ENCODE data around the gene CORO1C. TPM values are rescaled to one million over a fixed set of nuclear protein-coding genes. Genes with fewer than 3 reads are reported as not detected.
A peak's percentile ranks its signal among the peaks of the same experiment; 100 is the strongest.

CORO1C gene
- total RNA-seq, 2 experiments from 2014 or later: 30.9 to 35.7 TPM

DNA sequence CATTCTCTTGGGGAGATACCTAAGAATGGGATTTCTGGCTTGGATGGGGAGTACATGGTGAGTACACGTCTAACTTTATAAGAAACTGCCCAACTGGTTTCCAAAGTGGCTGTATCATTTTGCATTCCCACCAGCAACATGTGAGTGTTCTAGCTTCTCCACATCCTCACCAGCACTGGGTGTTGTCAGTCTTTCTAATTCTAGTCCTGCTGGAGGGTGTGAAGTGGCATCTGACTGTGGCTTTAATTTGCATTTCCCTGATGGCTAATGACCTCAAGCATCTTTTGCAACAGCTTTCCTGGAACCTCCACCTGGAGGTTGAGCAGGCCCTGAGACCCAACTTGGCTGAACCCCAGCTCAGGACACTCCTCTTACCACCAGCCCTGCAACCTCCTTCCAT, 115.4 kb downstream of the CORO1C start:
- peaks cover 60% of the 10 kb centered on the region for H3K36me3 Mint-ChIP-seq (ENCODE audit: low read depth)
- H3K27ac Mint-ChIP-seq: peak overlapping the region; percentile 88
- H3K4me1 Mint-ChIP-seq: peaks cover 68% of the 10 kb centered on the region

DNA sequence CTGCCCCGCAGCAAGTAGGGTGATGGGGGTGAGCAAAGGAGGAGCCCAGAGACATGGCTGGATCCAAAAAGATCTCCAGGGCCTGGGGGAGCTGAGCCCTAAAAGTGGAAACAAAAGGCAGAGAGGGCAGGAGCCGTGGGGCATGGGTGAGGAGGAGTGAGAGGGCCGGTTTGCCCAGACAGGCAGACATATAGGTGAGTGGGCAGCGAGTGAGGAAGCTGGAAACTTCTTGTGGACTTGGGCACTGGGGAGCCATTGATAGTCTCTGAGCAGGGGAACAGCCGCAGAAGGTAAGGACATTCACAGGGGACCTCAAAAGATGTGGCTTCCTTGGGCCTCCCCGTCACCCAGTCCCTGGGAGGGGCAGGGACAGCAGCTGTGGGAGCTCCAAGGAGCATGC, 116.7 kb downstream of the CORO1C start:
- POLR2A ChIA-PET: interaction anchor here (0.6 to 10.8 kb wide), 2 partner anchors 17 to 46 kb away, joined by 3 to 213 read pairs; partner anchors contain the start of gene SELPLG
- peaks cover 16% of the 10 kb centered on the region for H3K9me3 Mint-ChIP-seq
- peaks cover 2% of the 10 kb centered on the region for H3K27me3 Mint-ChIP-seq
- no peak overlapping the region for H3K4me3 Mint-ChIP-seq
- no peak for DNase-seq
- peaks cover 49% of the 10 kb centered on the region for H3K36me3 Mint-ChIP-seq (ENCODE audit: low read depth)
- H3K4me1 Mint-ChIP-seq: peaks cover 58% of the 10 kb centered on the region
- no peak overlapping the region for H3K27ac Mint-ChIP-seq
- CTCF ChIA-PET: interaction anchor here (1.2 to 8.6 kb wide), 2 partner anchors 18 to 33 kb away, joined by 3 to 215 read pairs; partner anchors contain the start of gene SELPLG

More for the DNA sequence above, 115.4 kb downstream of the CORO1C start:
- Mint-ChIP-seq H3K4me3 (no peak overlapping the region), H3K9me3 (peaks cover 16% of the 10 kb centered on the region), H3K27me3 (peaks cover 2% of the 10 kb centered on the region)
- ChIA-PET POLR2A (interaction anchor here (0.8 to 10.8 kb wide), 5 partner anchors 8 to 55 kb away, joined by 3 to 213 read pairs (median 29); partner anchors contain the start of genes ISCU, SART3 and SELPLG), CTCF (interaction anchor here (1.6 to 8.6 kb wide), 5 partner anchors 16 to 51 kb away, joined by 3 to 215 read pairs (median 34); partner anchors contain the start of gene SELPLG)
- no peak for DNase-seq

DNA sequence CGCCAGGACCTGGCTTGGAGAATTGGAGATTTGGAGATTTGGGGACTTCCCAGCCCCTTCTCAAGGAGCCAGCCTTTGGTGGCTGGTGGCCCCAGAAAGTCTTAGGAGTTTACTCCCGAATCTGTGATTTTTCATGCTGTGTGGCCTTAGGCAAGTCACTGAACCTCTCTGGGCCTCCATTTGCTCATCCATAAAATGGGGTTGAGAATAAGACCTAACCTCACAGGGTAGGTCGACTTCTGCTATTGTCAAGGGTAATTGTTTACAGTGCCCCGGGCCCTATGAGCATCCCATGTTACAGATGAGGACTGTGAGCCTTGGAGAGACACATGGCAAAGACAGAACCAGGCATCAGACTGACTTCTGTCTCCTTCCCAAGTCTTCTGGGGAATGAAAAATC, 117.3 kb downstream of the CORO1C start:
- Mint-ChIP-seq H3K4me3 (no peak overlapping the region), H3K36me3 (ENCODE audit: low read depth) (peaks cover 44% of the 10 kb centered on the region), H3K27me3 (peaks cover 2% of the 10 kb centered on the region), H3K9me3 (peaks cover 16% of the 10 kb centered on the region), H3K4me1 (peaks cover 52% of the 10 kb centered on the region), H3K27ac (no peak overlapping the region)
- POLR2A ChIA-PET: interaction anchor here (10.8 kb wide), 1 partner anchor 17 kb away, joined by 213 read pairs; the partner anchor contains the start of gene SELPLG
- DNase-seq: no peak
- CTCF ChIA-PET: interaction anchor here (1.2 to 1.8 kb wide), 2 partner anchors 33 to 50 kb away, joined by 3 to 9 read pairs; no protein-coding TSS in a partner anchor

DNA sequence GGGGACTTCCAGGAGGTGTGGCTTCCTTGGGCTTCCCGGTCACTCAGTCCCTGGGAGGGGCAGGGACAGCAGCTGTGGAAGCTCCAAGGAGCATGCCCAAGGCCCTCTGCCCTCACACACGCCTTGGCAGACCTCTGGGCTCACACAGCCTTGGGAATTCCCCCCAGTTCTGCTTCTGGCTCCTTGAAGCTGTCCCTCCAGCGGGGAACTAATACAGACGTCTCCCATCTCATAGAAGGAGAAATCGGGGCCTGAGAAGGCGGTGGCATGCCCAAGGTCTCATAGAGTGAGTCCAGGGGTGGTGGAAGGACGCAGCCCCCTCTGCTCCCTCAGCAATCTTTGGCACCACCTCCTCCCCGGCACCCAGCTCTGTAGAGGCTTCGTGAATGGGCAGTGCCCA, 117.8 kb downstream of the CORO1C start:
- peaks cover 40% of the 10 kb centered on the region for H3K36me3 Mint-ChIP-seq (ENCODE audit: low read depth)
- peaks cover 2% of the 10 kb centered on the region for H3K27me3 Mint-ChIP-seq
- CTCF ChIA-PET: interaction anchor here (1.2 to 1.8 kb wide), 3 partner anchors 22 to 51 kb away, joined by 3 to 9 read pairs (median 8); no protein-coding TSS in a partner anchor
- H3K4me1 Mint-ChIP-seq: peaks cover 48% of the 10 kb centered on the region
- peaks cover 16% of the 10 kb centered on the region for H3K9me3 Mint-ChIP-seq
- DNase-seq: no peak
- H3K27ac Mint-ChIP-seq: no peak overlapping the region
- POLR2A ChIA-PET: interaction anchor here (10.8 kb wide), 1 partner anchor 18 kb away, joined by 213 read pairs; the partner anchor contains the start of gene SELPLG
- no peak overlapping the region for H3K4me3 Mint-ChIP-seq

DNA sequence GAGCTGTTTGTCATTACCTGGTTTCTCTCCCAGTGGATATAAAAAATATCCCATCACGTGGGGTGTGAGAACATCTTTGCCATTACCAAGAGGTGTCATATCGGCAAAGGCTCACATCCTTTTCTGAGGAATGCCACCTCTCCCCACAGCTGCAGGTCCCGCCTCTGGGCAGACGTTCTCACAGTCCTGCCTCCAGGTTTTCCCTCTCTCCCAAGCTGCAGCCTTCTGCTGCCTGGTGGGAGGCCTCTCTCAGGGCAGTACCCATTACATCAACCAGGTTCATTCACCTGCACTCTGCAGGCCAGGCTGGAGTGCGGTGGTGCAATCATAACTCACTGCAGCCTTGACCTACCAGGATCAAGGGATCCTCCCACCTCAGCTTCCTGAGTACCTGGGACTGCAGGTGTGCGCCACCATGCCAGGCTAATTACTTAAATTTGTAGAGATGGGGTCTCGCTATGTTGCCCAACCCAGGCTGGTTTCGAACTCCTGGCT, 118.5 kb downstream of the CORO1C start:
- no peak for DNase-seq
- Mint-ChIP-seq H3K27ac (no peak overlapping the region), H3K4me1 (peaks cover 40% of the 10 kb centered on the region), H3K27me3 (peaks cover 2% of the 10 kb centered on the region), H3K36me3 (ENCODE audit: low read depth) (peaks cover 33% of the 10 kb centered on the region), H3K4me3 (no peak overlapping the region), H3K9me3 (peaks cover 16% of the 10 kb centered on the region)
- ChIA-PET POLR2A (interaction anchor here (1.1 to 10.8 kb wide), 2 partner anchors 19 to 50 kb away, joined by 3 to 213 read pairs; partner anchors contain the start of genes ISCU and SELPLG), CTCF (interaction anchor here (0.6 to 1.8 kb wide), 8 partner anchors 22 to 603 kb away, joined by 3 to 9 read pairs (median 4); no protein-coding TSS in a partner anchor)

GRCh38 chr12:108611884-108612415, 119.4 kb downstream of the CORO1C start:
- ChIA-PET CTCF (interaction anchor here (0.8 to 1.7 kb wide), 2 partner anchors 23 to 48 kb away, joined by 3 to 8 read pairs; no protein-coding TSS in a partner anchor), POLR2A (interaction anchor here (1.1 to 10.8 kb wide), 2 partner anchors 20 to 50 kb away, joined by 3 to 213 read pairs; partner anchors contain the start of genes ISCU and SELPLG)
- H3K27ac Mint-ChIP-seq: no peak overlapping the region
- peaks cover 26% of the 10 kb centered on the region for H3K36me3 Mint-ChIP-seq (ENCODE audit: low read depth)
- peaks cover 32% of the 10 kb centered on the region for H3K4me1 Mint-ChIP-seq
- H3K4me3 Mint-ChIP-seq: no peak overlapping the region
- peak; percentile 53 for DNase-seq
- H3K9me3 Mint-ChIP-seq: peaks cover 15% of the 10 kb centered on the region
- H3K27me3 Mint-ChIP-seq: peaks cover 2% of the 10 kb centered on the region

GRCh38 chr12:108610856-108611605, 120.3 kb downstream of the CORO1C start:
- peaks cover 2% of the 10 kb centered on the region for H3K27me3 Mint-ChIP-seq
- H3K4me3 Mint-ChIP-seq: no peak overlapping the region
- DNase-seq: no peak
- H3K9me3 Mint-ChIP-seq: peaks cover 5% of the 10 kb centered on the region
- H3K36me3 Mint-ChIP-seq (ENCODE audit: low read depth): peaks cover 17% of the 10 kb centered on the region
- ChIA-PET POLR2A (interaction anchor here (1.0 kb wide), 1 partner anchor 39 kb away, joined by 3 read pairs; no protein-coding TSS in a partner anchor), CTCF (no interaction called here)
- no peak overlapping the region for H3K27ac Mint-ChIP-seq
- peaks cover 22% of the 10 kb centered on the region for H3K4me1 Mint-ChIP-seq

- H3K4me3 Mint-ChIP-seq: no peak overlapping the region
- H3K27me3 Mint-ChIP-seq: peaks cover 2% of the 10 kb centered on the region
- H3K4me1 Mint-ChIP-seq: peaks cover 18% of the 10 kb centered on the region
- no peak for DNase-seq
- CTCF ChIA-PET: no interaction called here
- peaks cover 2% of the 10 kb centered on the region for H3K9me3 Mint-ChIP-seq
- no peak overlapping the region for H3K27ac Mint-ChIP-seq
- peaks cover 12% of the 10 kb centered on the region for H3K36me3 Mint-ChIP-seq (ENCODE audit: low read depth)
- POLR2A ChIA-PET: interaction anchor here (1.0 kb wide), 1 partner anchor 38 kb away, joined by 3 read pairs; no protein-coding TSS in a partner anchor
Measured at GRCh38 chr12:108610336-108610815, 120.9 kb downstream of the CORO1C start.

- peaks cover 15% of the 10 kb centered on the region for H3K4me1 Mint-ChIP-seq
- peaks cover 9% of the 10 kb centered on the region for H3K36me3 Mint-ChIP-seq (ENCODE audit: low read depth)
- no peak overlapping the region for H3K4me3 Mint-ChIP-seq
- peaks cover 2% of the 10 kb centered on the region for H3K27me3 Mint-ChIP-seq
- H3K27ac Mint-ChIP-seq: no peak overlapping the region
- H3K9me3 Mint-ChIP-seq: peaks cover 3% of the 10 kb centered on the region
- no peak for DNase-seq
- ChIA-PET POLR2A (interaction anchor here (1.0 to 1.5 kb wide), 2 partner anchors 8 to 38 kb away, joined by 3 read pairs; no protein-coding TSS in a partner anchor), CTCF (interaction anchor here (2.9 kb wide), 1 partner anchor 8 kb away, joined by 11 read pairs; no protein-coding TSS in a partner anchor)
Measured at GRCh38 chr12:108609537-108610335, 121.6 kb downstream of the CORO1C start.

DNA sequence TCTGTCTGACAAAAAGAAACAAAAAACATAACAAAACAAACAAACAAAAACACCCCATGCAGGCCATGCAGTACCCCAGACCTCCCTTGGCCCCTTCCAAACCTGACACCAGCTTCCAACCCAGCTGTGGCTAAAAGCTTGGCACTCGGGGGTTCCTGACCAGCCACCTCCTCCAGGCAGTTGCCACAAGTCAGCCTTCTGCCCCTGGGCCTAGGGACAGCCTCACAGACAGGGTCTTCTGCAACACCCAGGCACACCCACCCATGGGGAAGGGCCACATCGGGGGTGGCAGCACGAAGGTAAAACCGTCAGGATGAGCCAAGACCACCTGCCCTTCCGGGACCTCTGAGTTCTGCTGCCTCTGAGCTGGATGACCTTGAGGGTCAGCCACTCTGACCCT, 122.7 kb downstream of the CORO1C start:
- CTCF ChIA-PET: interaction anchor here (1.1 to 2.9 kb wide), 2 partner anchors 9 to 56 kb away, joined by 3 to 11 read pairs; no protein-coding TSS in a partner anchor
- H3K9me3 Mint-ChIP-seq: peaks cover 3% of the 10 kb centered on the region
- H3K4me3 Mint-ChIP-seq: no peak overlapping the region

DNA sequence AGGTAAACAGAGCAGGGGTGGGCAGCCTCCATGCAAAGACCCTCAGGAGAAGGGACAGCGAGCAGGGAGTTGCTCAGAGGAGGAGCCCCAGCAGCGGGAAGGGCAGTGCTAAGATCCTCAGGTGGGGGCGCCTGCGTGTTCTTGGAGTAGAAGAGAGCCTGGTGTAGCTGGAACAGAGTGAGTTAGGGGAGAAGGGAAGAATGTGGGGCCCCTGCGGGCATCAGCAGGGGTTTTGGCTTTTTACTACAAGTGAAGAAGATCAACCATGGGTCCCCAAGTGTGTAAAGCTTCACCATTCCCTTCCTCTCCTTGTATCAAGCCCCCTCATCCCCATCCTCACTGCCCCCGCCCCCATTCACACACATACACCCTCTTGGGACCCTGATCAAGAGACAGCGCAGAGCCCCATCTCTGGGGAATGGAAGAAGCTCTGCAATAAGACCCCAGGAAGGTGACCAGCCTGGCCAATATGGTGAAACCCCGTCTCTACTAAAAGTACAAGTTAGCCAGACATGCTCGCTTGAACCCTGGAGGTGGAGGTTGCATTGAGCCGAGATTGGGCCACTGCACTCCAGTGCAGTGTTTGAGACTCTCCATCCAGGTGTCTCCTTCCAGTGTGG, 123.2 kb downstream of the CORO1C start:
- Mint-ChIP-seq H3K27ac (no peak overlapping the region), H3K4me1 (peaks cover 9% of the 10 kb centered on the region), H3K27me3 (peaks cover 4% of the 10 kb centered on the region), H3K36me3 (ENCODE audit: low read depth) (peaks cover 4% of the 10 kb centered on the region), H3K9me3 (peaks cover 3% of the 10 kb centered on the region), H3K4me3 (no peak overlapping the region)
- no peak for DNase-seq
- CTCF ChIA-PET: interaction anchor here (0.7 to 2.9 kb wide), 3 partner anchors 10 to 670 kb away, joined by 3 to 11 read pairs (median 3); no protein-coding TSS in a partner anchor
- POLR2A ChIA-PET: interaction anchor here (0.7 kb wide), 1 partner anchor 8 kb away, joined by 3 read pairs; no protein-coding TSS in a partner anchor

More for the DNA sequence above, 122.7 kb downstream of the CORO1C start:
- Mint-ChIP-seq H3K36me3 (ENCODE audit: low read depth) (peaks cover 4% of the 10 kb centered on the region), H3K27ac (no peak overlapping the region), H3K4me1 (peaks cover 10% of the 10 kb centered on the region), H3K27me3 (peaks cover 4% of the 10 kb centered on the region)
- POLR2A ChIA-PET: interaction anchor here (0.7 to 1.5 kb wide), 2 partner anchors 8 to 9 kb away, joined by 3 read pairs; no protein-coding TSS in a partner anchor
- DNase-seq: no peak

Measured in activated CD4-positive, alpha-beta memory T cell treated with anti-CD3 and anti-CD28 coated beads, Interleukin-2, amount 10 ng/mL, durations not matched to agents 7 days and 5 days (primary cell).